ENCODE results near the gene CIB1.

CIB1 gene

DNA sequence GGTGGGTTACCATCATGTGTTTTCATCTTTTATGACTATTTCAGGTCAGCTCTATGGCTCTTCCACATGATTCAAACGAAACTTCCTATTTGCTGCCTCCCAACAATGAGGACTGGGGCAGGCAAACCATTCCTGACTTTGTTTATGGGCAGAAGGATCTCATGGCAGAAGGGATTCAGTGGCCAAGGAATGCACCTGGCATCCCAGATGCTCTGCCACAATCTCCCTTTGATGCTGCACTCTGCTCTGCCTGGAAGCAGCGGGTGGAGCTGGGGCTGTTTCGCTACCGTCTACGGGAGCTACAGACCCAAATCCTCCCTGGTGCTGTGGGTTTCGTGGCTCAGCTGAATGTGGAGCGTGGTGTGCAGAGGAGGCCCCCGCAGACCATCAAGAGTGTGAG, 7.1 kb upstream of the CIB1 start:
- DNase-seq (ENCODE audit: low read depth in 2 of 2), result no peak

DNA sequence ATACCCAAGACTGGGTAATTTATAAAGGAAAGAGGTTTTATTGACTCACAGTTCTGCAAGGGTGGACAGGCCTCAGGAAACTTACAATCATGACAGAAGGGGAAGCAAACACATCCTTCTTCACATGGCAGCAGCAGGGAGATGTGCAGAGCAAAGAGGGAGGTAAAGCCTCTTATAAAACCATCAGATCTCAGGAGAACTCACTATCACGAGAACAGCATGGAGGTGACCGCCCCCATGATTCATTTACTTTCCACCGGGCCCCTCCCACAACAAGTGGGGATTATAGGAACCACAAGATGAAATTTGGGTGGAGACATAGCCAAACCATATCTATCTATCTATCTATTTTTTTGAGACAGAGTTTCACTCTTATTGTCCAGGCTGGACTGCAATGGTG, 5.6 kb upstream of the CIB1 start:
- DNase-seq (ENCODE audit: low read depth in 2 of 2), result no peak

DNA sequence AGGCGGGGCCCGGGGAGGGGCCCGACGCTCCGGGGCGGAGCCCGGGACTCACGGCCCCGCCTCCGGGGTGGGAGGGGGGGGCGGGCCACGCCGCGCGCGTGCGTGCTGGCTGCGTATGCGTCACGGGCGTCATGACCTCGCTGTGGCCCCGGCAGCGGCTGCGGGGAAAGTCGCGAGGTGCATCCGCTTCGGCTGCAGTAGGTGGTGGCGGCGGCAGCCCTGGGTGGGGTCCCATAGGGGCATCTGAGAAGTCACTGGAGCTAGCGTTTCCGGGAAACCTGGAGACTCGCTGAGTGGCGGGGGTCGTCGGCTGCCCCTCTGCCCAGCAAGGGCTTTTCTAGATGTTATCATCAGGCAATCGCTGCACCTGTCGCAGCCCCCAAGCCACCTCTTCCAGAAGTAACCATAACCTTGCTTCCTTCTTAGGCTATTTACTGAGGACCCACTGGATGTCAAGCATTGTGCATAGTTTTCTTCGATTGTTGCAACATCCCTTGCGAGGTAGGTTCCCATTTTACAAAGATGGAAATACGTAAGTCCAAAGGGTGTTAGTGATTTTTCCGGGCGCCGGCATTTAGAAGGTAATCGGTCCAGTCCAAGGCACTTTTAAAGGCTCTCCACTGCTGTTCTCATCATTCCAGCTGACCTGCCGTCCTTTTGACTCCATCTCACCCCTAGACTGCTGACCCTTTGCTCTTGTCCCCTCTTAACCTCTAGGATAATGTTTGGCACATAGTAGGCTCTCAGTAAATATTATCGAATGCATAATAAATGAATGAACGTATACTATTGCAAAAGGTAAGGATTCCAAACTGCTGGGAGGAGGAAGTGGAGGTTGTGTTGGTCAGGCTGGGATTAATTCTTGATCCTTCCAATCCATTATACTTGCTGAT, 601 bp upstream of the CIB1 start, which contains the start of gene GDPGP1:
Gene GDPGP1 (plus strand): TSS at position 114 of the 893 bp plus-strand sequence. CDS start 6,700 bp downstream, outside the sequence.
- DNase-seq (ENCODE audit: low read depth in 2 of 2), result no peak

DNA sequence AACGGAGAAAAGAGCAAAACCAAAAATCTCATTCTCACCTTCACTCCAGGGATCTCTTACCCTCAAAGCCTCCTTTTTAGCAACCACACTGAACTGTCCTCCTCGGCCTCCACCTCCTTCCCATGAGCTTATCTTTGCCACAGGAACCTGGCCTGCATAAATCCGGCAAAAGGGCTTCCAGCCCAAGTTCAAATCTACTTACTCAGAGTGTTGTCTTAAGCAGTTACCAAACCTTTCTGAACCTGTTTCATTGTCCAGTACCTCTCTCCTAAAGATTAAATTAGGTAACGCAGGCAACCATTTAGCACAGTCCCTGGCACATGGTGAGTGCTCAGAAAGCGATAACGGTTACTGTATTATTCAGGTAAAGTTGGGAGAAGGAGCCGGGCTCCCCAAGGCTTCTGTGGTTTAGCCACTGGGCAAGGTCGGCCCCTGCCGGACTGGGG, 777 bp downstream of the CIB1 start:
- DNase-seq (ENCODE audit: low read depth in 2 of 2), result no peak

GRCh38 chr15:90232196-90232595, 1.5 kb downstream of the CIB1 start:
- DNase-seq (ENCODE audit: low read depth in 2 of 2), result no peak

DNA sequence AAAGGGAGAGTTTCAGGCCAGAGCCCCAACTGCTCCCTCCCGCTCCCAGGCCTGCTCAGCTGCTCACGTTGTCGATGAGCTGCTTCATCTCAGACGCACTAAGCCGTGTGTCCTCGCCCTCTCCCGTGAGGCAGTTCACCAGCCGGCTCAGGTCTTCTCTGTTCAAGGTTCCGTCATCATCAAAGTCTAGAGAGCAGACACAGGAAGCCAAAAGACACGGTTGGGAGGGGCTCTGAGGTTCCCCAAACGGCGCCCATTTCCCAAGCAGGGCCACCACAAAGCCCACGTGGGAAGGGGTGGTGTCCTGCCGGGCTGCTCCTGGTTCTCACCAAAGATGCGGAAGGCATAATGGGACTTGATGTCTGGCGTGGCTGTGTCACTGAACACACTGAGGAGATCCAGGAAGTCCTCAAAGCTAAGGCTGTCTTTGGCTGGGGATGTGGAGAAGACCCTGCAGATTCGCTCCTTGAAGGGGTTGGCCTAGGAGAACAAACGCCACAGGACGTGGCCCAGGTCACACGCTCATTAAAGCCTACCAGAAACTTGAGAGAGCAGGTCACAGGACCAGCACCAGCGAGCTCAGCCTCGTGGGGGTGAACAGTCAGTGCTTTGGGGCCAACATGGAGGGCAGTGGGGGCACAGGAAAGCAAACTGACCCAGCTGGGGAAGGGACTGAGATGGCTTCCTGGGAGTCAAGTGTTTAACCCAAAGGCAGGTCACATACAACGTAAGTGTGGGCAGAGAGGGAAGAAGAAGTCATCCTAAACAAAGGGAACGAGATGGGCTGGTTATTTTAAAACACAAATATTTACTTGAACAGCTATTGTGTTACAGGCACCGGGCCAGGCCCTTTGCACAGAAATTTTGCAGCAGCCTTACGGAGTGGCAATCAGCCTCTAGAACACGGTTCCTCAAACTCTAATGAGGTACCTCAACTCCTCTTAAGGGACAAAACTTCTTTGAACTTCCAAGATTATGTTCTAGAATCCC, 2.4 kb downstream of the CIB1 start:
- DNase-seq (ENCODE audit: low read depth in 2 of 2), result peak; percentile 37 to 71

DNA sequence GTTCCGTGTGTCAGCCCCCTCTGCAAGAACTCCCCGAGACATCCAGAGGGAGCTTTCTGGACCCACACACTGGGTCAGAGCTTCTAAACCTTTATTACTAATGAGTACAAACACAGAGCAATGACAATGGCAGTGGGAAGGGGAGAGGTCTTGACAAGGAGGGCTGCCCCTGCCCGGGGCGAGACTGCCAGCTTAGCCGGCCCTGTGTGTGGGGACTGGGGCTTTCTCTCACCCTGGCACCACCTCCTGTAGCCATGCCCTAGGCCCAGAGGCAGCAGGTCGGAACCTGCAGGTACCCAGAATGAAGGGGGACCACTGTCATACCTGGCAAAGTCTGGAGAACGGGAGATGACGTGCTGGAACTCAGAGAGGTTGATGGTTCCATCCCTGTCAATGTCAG, 3.1 kb downstream of the CIB1 start:
- DNase-seq (ENCODE audit: low read depth in 2 of 2), result no peak

GRCh38 chr15:90230071-90230494, 3.7 kb downstream of the CIB1 start:
- DNase-seq (ENCODE audit: low read depth in 2 of 2), result no peak

DNA sequence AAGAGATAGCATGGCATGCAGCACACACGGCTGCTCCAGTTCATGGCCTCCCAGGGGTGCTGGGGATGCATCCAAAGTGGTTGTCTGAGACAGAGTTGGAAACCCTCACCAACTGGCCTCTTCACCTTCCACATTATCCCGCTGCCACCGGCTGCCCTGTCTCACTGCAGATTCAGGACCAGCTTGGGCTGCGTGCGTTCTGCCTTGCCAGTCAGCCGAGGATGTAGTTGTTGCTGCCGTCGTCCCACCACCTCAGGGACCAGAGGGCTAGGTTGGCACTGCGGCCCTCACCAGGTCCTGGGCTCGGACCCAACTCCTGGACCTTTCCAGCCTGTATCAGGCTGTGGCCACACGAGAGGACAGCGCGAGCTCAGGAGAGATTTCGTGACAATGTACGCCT, 4.8 kb downstream of the CIB1 start:
- DNase-seq (ENCODE audit: low read depth in 2 of 2), result no peak

DNA sequence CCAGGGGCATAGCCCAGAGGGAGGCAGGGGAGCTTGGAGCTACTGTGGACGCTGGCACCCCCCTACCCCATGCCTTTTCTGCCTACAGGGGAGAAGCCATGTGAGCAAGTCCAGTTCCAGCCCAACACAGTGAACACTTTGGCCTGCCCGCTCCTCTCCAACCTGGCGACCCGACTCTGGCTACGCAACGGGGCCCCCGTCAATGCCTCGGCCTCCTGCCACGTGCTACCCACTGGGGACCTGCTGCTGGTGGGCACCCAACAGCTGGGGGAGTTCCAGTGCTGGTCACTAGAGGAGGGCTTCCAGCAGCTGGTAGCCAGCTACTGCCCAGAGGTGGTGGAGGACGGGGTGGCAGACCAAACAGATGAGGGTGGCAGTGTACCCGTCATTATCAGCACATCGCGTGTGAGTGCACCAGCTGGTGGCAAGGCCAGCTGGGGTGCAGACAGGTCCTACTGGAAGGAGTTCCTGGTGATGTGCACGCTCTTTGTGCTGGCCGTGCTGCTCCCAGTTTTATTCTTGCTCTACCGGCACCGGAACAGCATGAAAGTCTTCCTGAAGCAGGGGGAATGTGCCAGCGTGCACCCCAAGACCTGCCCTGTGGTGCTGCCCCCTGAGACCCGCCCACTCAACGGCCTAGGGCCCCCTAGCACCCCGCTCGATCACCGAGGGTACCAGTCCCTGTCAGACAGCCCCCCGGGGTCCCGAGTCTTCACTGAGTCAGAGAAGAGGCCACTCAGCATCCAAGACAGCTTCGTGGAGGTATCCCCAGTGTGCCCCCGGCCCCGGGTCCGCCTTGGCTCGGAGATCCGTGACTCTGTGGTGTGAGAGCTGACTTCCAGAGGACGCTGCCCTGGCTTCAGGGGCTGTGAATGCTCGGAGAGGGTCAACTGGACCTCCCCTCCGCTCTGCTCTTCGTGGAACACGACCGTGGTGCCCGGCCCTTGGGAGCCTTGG, 5.6 kb downstream of the CIB1 start:
- DNase-seq (ENCODE audit: low read depth in 2 of 2), result no peak

GRCh38 chr15:90227336-90227735, 6.4 kb downstream of the CIB1 start:
- no peak for DNase-seq (ENCODE audit: low read depth in 2 of 2)

GRCh38 chr15:90225504-90226234, 8.1 kb downstream of the CIB1 start:
- DNase-seq (ENCODE audit: low read depth in 2 of 2), result no peak

GRCh38 chr15:90225047-90225446, 8.7 kb downstream of the CIB1 start:
- no peak for DNase-seq (ENCODE audit: low read depth in 2 of 2)

- no peak for DNase-seq (ENCODE audit: low read depth in 2 of 2)
Measured at GRCh38 chr15:90223441-90224165, 10.1 kb downstream of the CIB1 start.

DNA sequence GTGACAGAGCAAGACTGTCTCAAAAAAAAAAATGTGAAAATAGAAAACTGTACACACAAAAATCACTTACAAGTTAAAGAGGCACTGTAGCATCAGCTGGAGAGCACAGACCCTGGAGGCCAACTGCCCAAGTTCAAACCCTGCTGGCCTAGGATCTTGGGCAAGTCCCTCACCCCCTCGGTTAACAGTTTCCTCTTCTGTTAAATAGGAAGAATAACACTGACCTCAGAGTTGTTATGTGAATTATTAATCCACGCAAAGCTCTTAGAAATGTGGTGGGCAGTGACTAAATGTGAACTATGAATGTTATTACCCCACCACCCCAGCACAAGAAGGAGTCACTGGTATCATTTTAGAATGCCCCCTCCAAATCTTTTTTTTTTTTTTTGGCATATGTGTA, 11.2 kb downstream of the CIB1 start:
- DNase-seq (ENCODE audit: low read depth in 2 of 2), result no peak

DNA sequence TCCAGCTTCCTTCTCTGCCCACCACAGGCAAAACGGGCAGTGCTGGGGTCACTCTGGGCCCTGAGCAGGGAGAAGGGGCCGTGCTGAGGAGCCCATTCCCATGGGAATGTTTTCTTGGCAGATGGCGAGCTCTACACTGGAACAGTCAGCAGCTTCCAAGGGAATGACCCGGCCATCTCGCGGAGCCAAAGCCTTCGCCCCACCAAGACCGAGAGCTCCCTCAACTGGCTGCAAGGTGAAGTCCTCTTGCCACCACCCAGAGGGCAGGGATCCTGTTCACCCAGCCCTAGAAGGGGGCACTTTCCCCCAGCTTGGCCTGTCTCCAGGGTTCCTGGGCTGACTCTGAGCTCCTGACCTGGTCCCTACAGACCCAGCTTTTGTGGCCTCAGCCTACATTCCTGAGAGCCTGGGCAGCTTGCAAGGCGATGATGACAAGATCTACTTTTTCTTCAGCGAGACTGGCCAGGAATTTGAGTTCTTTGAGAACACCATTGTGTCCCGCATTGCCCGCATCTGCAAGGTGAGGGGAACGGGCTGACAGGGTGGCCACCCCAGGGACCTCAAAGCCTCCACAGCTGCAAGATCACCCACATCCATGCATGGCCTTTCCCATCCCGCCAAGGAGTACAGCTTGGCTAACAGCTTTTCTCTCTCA, 12.4 kb downstream of the CIB1 start:
- no peak for DNase-seq (ENCODE audit: low read depth in 2 of 2)

- peak; percentile 22 to 50 for DNase-seq (ENCODE audit: low read depth in 2 of 2)
Measured at GRCh38 chr15:90219421-90220141, 14.2 kb downstream of the CIB1 start.

GRCh38 chr15:90217671-90218394, 15.9 kb downstream of the CIB1 start:
- DNase-seq (ENCODE audit: low read depth in 2 of 2), result no peak

Measured in stimulated activated CD4-positive, alpha-beta T cell treated with anti-CD3 and anti-CD28 coated beads, Interleukin-1b, Interleukin-23, amount 100 ng/mL, for 1 hour (primary cell).